Activated naive CD8-positive, alpha-beta T cell treated with anti-CD3 and anti-CD28 coated beads, Interleukin-2, amount 10 ng/mL, durations not matched to agents 7 days and 5 days (primary cell): ENCODE data around the gene TBC1D16. TPM values are rescaled to one million over a fixed set of nuclear protein-coding genes. Genes with fewer than 3 reads are reported as not detected.

Experiments used
- ATAC-seq: fragments of 150-1000 bp; cut with Tn5 transposase; one replicate; pipeline ENCODE4 v1.10.0; 2021; ENCODE audit warnings: low read depth, moderate library complexity
- POLR2A ChIA-PET: fragments of 350-600 bp; sonication (Branson Sonifier 250); formaldehyde crosslinking; loops from one replicate; lab custom pipeline; 2021; ENCODE audit warnings: antibody characterized with exemption; lab: Charles Lee
- DNase-seq: peaks from one replicate; pipeline ENCODE4 v3.0.0; 2021
- H3K27ac Mint-ChIP-seq: one replicate; pipeline ENCODE4 v1.8.0; 2022; ENCODE audit warnings: mild to moderate bottlenecking, mixed read lengths
- H3K27me3 Mint-ChIP-seq: one replicate; pipeline ENCODE4 v1.8.0; 2022; ENCODE audit warnings: mild to moderate bottlenecking, moderate library complexity, mixed read lengths
- H3K36me3 Mint-ChIP-seq: one replicate; pipeline ENCODE4 v1.8.0; 2021; ENCODE audit warnings: mild to moderate bottlenecking, mixed read lengths
- H3K4me1 Mint-ChIP-seq: one replicate; pipeline ENCODE4 v1.8.0; 2021; ENCODE audit warnings: mixed read lengths
- H3K4me3 Mint-ChIP-seq: one replicate; pipeline ENCODE4 v1.8.0; 2022; ENCODE audit warnings: mild to moderate bottlenecking, moderate library complexity, mixed read lengths
- H3K9me3 Mint-ChIP-seq: one replicate; pipeline ENCODE4 v1.8.0; 2021; ENCODE audit warnings: mixed read lengths
- total RNA-seq, 2 experiments: library from RNA; stranded (reverse); gene quantifications; one replicate each; pipeline ENCODE4 v1.2.3, GENCODE V29; 2021

TBC1D16 gene
- total RNA-seq, 2 experiments from 2014 or later: 2.1 TPM

DNA sequence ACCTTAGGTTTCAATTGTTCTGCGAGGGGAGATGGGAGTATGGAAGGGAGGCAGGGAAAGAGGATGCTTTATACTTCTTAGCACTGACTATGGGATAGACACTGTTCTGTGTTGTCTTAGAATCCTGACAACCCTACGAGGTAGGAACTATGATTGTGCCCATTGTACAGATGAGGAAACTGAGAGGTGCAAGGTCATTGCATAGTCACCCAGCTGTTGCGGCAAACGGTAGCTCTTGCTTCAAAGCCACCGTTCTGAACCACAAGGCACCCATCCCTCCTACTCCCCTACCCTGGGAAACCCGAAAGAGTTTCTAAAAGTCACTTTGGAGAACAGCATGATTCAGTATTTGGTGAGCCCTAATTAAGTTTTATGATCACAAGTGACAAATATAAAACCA lies 8.3 kb upstream of the TBC1D16 start:
- Mint-ChIP-seq H3K27me3 (peaks cover 6% of the 10 kb centered on the region), H3K4me1 (no peaks in the 10 kb centered on the region), H3K36me3 (no peaks in the 10 kb centered on the region), H3K9me3 (no peaks in the 10 kb centered on the region), H3K27ac (no peak overlapping the region), H3K4me3 (no peak overlapping the region)
- POLR2A ChIA-PET: no interaction called here
- DNase-seq (no peak), ATAC-seq (no peak)

DNA sequence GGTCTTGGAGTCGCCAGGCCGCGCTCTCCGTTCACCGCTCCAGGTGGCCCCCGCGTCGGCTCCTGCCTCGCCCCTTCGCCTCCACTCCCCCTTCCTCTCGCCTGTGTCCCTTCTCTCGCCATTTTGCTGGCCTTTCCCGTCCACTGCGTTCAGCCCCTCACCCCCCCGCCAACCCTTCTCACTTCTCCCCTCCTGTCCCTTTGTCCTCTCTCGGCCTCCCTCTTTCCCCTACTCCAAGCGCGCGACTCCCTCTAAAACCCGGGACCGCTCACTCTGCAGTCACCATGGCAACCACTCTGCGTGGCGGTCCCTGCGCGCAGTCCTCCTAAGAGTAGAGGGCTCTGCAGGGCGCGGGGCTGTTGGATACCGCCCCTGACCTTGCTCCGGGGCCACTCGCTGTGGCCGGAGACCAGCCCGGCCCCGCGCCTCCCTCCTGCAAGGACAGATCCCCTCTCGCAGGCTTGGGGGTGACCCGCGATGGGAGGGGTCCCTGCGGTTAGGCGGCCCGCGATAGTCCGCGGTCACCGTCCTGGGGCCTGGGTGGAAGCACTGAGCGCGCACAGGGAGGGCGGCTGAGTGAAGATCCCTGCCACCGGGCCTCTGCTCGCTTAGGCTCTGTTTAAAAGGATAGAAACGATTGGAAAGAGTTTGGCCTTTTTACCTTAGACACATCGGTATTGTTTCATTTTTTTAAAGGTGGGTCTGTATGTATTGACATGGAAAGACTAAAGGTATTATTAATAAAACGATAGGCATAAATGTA lies 1.2 kb upstream of the TBC1D16 start:
- Mint-ChIP-seq H3K9me3 (no peaks in the 10 kb centered on the region), H3K36me3 (no peaks in the 10 kb centered on the region), H3K27me3 (peaks cover 36% of the 10 kb centered on the region), H3K27ac (peak overlapping the region; percentile 69), H3K4me1 (peaks cover 13% of the 10 kb centered on the region), H3K4me3 (peak overlapping the region; percentile 93)
- ATAC-seq (peak; percentile 11), DNase-seq (peak; percentile 42)
- POLR2A ChIA-PET: no interaction called here

DNA sequence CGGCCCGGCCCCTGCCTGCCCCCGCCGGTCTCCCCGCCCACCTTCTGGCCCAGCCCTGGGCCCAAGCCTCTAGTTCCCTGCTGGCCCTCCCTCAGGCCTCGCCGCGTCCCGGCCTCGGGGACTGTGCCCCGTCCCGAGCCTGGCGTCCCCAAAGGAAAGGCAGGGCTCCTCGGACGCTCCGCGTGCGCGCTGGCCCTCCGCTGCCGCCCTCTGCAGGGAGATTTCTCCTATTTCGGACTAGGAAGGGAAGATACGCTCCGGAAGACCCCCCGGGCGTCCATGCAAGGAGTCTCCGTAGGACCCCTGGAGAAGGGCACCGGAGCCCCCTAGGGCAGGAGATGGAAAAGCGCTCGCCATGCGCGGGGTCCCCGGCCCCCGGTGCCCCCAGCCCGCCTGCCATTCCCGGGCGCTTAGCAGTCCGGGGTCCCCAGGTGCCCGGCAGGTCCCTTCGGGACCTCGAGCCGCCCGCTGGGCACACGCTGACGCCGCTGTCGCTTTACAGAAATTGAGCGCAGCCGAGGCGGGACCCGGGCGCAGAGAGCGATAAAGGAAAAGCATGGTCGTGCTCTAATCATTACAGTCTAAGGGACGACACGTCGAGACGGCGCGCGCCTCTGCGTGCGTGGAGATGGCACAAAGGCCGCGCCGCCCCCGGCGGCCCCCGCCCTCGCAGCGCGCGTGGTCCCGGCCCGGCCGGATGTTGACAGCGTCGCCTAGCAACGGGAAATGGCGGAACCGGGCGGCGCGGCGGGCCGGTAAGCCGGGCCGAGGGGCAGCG lies 454 bp upstream of the TBC1D16 start, which contains the start of gene CCDC40:
TSS of gene CCDC40 (plus strand) at position 706 of the 778 bp plus-strand sequence. CDS start at position 727, 21 bp downstream.
- H3K27ac Mint-ChIP-seq: peak within 1 kb of the TSS; percentile 69
- no peaks in the 10 kb centered on the region for H3K9me3 Mint-ChIP-seq

DNA sequence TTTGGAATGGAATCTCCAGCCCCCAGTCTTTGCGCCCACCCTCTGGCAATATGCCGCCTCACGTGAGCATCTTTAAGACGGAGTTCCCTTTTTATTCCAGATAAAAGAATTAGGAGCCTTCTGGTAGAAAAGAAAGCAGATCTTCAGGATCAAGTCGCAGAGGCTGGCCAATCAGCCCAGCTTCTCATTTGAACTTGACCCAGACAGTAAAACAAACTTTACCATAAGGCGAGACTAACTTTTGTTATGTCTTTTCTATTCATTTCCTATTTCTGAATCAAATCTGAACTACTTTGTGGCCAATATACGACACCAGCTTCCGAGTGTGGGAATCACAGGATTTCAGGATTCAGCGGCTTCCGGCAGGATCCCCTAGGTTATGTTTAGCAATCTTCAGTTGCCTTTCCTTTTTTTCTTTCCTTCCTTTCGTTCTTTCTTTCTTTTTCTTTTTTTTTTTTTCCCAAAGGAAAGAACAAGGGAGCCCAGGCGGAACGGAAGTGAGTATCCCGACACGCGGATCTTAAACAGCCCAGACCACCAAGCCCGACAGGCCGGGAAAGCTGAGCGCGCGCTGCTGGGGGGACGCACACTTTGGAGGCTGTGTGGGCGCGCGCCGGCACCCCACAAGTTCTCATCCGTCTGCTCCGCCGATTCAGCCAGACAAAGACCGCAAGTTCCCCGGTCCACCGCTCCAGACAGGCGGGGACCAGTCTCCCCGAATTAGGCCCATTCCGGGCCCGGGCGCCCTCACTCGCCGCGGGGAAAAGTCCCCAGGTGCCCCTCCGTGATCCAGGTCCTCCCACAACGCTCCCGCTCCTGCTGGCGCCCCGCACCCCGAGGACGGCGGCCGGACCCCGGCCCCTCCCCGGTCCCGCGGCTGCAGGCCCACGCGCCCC lies 633 bp downstream of the TBC1D16 start:
- peaks cover 16% of the 10 kb centered on the region for H3K4me1 Mint-ChIP-seq
- no peaks in the 10 kb centered on the region for H3K9me3 Mint-ChIP-seq
- DNase-seq: no peak
- H3K4me3 Mint-ChIP-seq: peak overlapping the region; percentile 81
- peak overlapping the region; percentile 40 for H3K27ac Mint-ChIP-seq
- peak; percentile 41 for ATAC-seq
- H3K27me3 Mint-ChIP-seq: peaks cover 38% of the 10 kb centered on the region
- H3K36me3 Mint-ChIP-seq: no peaks in the 10 kb centered on the region
- POLR2A ChIA-PET: interaction anchor here (1.0 kb wide), 1 partner anchor 35 kb away, joined by 4 read pairs; no protein-coding TSS in a partner anchor

More for the DNA sequence above, 454 bp upstream of the TBC1D16 start, which contains the start of gene CCDC40:
- Mint-ChIP-seq H3K27me3 (peaks cover 38% of the 10 kb centered on the region), H3K4me3 (peak within 1 kb of the TSS; percentile 93), H3K36me3 (no peaks in the 10 kb centered on the region), H3K4me1 (peaks cover 16% of the 10 kb centered on the region)
- POLR2A ChIA-PET: no interaction called here
- DNase-seq: peak; percentile 84
- peak; percentile 74 for ATAC-seq

DNA sequence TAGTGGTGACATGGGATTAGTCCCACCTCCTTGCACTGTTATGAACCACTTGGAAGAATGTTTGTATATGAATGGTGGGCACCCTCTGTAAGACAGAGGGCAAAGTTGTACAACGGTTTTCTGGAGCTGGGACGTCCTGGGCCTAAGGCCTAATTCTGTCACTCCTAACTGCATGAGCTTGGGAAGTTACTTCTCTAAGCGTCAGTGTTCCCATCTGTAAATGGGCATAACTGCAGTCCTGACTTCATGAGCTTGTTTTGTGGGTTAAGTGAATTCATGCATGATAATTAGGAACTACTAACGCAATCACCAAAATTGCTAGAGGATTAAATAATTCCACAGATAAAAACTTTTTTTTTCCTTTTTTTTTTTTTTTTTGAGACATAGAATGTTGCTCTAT lies 1.8 kb downstream of the TBC1D16 start:
- no peak for ATAC-seq
- POLR2A ChIA-PET: no interaction called here
- no peaks in the 10 kb centered on the region for H3K9me3 Mint-ChIP-seq
- no peak overlapping the region for H3K4me3 Mint-ChIP-seq
- no peak overlapping the region for H3K27ac Mint-ChIP-seq
- no peak for DNase-seq
- no peaks in the 10 kb centered on the region for H3K36me3 Mint-ChIP-seq
- H3K4me1 Mint-ChIP-seq: peaks cover 16% of the 10 kb centered on the region
- peaks cover 35% of the 10 kb centered on the region for H3K27me3 Mint-ChIP-seq

DNA sequence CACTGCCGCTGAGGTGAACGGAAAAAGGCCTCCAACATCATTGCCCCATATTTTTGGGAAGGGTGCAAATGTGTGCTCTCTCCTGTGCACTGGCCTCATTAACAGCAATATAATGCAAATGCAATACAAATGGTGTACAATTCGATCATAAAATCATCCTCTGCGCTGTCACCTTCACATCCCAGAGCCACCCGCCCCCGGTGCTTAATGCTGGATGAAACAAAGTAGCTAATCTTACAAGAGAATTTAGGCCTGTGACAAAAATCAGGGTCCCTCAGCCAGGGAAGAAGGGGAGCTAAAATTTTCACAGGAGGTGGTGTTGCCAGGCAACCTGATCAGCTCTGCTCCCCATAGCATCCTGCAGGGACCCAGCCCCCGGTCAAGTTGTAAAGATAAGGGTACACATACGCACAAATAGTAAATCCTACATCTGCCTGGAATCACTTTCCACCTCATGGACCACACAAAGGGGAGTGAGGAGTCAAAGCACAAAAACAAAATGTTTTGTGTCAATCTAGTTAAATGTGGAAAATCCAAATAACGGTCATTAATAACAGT lies 3.0 kb downstream of the TBC1D16 start:
- Mint-ChIP-seq H3K27me3 (peaks cover 26% of the 10 kb centered on the region), H3K9me3 (no peaks in the 10 kb centered on the region), H3K4me1 (peaks cover 16% of the 10 kb centered on the region), H3K4me3 (no peak overlapping the region), H3K36me3 (no peaks in the 10 kb centered on the region), H3K27ac (no peak overlapping the region)
- ATAC-seq (no peak), DNase-seq (no peak)
- POLR2A ChIA-PET: no interaction called here

DNA sequence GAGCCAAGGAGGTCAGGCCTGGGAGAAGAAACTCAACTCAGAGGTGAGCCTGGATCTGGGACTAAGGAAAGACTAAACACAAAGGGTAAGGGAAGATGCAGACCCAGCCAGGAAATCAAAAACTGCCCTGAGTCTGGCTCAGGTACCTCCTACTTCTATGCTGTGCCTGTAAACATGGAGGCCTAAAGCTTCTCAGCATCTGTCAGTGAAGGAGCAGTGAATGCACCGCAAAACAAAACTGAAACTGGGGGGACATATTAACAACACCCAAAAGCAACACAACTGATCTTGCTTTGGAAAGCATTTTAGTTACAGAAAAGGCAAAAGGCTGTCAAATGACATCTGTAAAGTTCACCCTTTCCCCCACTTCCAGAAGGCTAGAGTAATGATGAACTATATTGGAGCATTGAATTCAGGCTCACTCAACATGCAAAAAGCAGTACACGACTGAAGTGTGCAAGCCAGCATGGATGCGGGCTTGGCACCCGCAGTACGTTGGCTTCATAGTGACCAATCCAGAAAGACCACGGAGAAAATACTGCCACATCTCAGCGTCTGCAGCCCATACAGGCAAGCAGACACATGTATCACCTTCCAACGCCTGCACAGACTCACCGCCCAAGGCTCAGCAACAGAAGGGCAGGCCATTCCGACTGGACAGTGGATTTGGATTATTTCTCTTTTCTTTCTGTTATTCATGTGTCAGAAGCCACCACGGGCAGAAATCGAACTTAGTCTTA lies 3.8 kb downstream of the TBC1D16 start:
- DNase-seq (no peak), ATAC-seq (no peak)
- H3K4me3 Mint-ChIP-seq: no peak overlapping the region
- peaks cover 13% of the 10 kb centered on the region for H3K4me1 Mint-ChIP-seq
- H3K36me3 Mint-ChIP-seq: no peaks in the 10 kb centered on the region
- H3K27ac Mint-ChIP-seq: no peak overlapping the region
- H3K9me3 Mint-ChIP-seq: no peaks in the 10 kb centered on the region
- peaks cover 21% of the 10 kb centered on the region for H3K27me3 Mint-ChIP-seq
- POLR2A ChIA-PET: no interaction called here

DNA sequence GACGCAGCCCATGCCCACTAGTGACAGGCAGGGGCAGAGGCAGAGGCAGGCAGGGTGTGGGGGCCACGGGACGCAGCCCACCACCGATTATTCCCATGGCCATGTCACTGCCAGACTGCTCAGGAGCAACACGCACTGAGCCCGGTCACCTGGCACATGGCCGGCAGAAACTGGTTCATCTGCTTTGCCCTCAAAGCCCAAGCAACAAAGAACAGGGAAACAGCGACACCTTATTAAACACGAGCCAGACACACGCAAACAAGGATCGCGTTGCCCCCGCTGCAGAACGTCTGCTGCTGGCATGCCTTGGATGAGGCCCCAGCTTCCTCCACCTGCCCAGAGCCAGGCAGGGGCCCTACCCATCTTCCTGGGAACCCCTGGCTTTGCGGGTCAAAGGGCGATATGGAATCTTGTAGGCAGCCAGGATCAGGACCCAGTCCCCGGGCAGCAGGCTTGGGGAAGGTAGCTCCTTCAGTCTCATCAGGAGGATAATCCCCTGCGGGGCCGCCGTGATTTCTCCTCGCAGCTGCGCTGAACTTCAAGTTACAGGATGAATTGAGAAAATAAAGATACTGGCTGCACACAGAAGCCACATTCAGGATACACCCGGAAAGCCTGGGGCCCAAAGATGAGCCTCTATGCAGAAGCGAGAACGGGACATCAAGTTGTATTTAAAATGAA lies 4.8 kb downstream of the TBC1D16 start:
- Mint-ChIP-seq H3K27me3 (peaks cover 19% of the 10 kb centered on the region), H3K4me1 (peaks cover 11% of the 10 kb centered on the region), H3K36me3 (no peaks in the 10 kb centered on the region), H3K9me3 (no peaks in the 10 kb centered on the region), H3K27ac (no peak overlapping the region), H3K4me3 (no peak overlapping the region)
- ATAC-seq: no peak
- DNase-seq: no peak
- POLR2A ChIA-PET: no interaction called here

DNA sequence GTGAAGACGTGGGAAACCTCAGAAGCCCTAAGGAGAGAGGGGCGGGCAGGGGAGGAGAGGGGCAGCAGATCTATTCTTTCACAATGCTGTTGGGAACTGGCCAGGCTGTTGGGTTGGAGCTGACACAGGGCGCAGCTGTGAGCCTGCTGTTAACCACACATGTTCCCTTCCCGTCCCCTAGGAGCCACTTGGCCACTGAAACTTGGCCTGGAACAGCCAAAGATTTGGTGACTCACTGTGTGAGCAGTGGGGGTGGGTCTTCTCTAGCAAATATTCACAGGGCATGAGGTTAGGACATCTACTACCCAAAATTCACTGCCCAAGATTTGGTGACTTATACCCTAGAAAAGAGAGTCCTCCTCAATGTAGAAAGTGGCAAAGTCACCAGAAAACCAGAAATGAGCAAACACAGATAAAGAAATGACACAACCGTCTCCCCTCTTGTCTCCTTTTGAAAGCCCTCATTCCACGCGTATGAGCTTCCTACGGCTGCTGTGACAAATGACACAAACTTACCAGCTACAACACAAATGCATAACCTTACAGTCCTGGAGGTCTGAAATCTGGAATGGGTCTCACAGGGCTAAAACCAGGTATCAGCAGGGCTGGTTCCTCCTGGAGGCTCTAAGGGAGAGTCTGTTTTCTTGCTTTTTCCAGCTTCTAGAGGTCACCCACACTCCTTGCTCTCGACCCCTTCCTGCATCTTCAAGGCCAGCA lies 6.3 kb downstream of the TBC1D16 start:
- Mint-ChIP-seq H3K36me3 (no peaks in the 10 kb centered on the region), H3K27me3 (peaks cover 9% of the 10 kb centered on the region), H3K4me3 (no peak overlapping the region), H3K9me3 (no peaks in the 10 kb centered on the region), H3K4me1 (peaks cover 3% of the 10 kb centered on the region), H3K27ac (no peak overlapping the region)
- POLR2A ChIA-PET: interaction anchor here (0.6 kb wide), 1 partner anchor 20 kb away, joined by 3 read pairs; no protein-coding TSS in a partner anchor
- ATAC-seq (no peak), DNase-seq (no peak)

DNA sequence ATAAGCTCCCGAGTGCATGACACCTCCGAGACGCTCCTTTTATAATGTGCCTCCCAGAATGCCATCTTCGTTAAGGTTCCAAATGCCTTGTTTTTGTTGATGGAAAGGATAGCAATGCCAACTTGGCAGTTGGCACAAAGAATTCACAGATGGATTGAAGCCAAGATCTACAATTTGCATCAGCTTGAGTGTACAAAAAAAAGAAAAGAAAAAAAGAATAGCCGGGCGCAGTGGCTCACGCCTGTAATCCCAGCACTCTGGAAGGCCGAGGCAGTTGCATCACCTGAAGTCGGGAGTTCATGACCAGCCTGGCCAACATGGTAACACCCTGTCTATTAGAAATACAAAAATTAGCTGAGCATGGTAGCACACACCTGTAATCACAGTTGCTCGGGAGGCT lies 7.6 kb downstream of the TBC1D16 start:
- no peaks in the 10 kb centered on the region for H3K9me3 Mint-ChIP-seq
- H3K27me3 Mint-ChIP-seq: peaks cover 2% of the 10 kb centered on the region
- ATAC-seq (no peak), DNase-seq (no peak)
- peaks cover 3% of the 10 kb centered on the region for H3K4me1 Mint-ChIP-seq
- H3K27ac Mint-ChIP-seq: no peak overlapping the region
- POLR2A ChIA-PET: no interaction called here
- H3K36me3 Mint-ChIP-seq: no peaks in the 10 kb centered on the region
- H3K4me3 Mint-ChIP-seq: no peak overlapping the region

DNA sequence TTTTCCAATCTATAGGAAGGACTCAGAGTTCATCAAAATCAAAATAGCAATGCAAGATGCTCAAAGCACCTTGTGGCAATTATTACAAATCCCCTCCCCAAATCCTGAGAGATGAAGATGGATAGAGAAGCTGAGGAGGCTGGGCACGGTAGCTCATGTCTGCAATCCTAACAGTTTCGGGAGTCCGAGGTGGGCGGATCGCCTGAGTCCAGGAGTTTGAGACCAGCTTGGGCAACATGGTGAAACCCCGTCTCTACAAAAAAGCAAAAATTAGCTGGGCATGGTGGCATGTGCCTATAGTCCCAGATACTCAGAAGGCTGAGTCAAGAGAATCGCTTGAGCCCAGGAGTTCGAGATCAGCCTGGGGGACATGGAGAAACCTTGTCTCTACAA lies 8.6 kb downstream of the TBC1D16 start:
- POLR2A ChIA-PET: no interaction called here
- DNase-seq: no peak
- Mint-ChIP-seq H3K4me1 (peaks cover 3% of the 10 kb centered on the region), H3K27me3 (peaks cover 2% of the 10 kb centered on the region), H3K4me3 (no peak overlapping the region), H3K9me3 (no peaks in the 10 kb centered on the region), H3K27ac (no peak overlapping the region), H3K36me3 (no peaks in the 10 kb centered on the region)
- ATAC-seq: no peak
